ENCODE data around the gene HSPA9.

Gene HSPA9

DNA sequence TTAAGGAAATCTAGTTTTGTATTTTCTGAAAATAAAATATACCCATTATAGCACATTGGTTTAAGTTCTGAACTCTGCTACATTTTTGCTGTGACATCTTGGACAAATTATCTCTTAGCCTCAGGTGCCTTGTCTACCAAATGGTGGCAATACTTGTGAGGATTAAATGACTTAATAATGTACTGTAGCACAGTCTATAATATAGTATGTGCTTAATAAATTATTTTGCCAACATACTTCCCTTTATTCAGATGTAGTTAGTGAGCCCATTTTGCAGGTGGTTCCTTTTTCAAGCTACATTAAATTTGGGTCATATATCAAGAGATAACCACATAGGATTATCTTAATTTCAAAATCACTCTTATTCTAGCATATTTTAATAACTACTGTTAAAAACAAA is 35.4 kb downstream of the HSPA9 start:
- TF ChIP-seq, protein P1, sequence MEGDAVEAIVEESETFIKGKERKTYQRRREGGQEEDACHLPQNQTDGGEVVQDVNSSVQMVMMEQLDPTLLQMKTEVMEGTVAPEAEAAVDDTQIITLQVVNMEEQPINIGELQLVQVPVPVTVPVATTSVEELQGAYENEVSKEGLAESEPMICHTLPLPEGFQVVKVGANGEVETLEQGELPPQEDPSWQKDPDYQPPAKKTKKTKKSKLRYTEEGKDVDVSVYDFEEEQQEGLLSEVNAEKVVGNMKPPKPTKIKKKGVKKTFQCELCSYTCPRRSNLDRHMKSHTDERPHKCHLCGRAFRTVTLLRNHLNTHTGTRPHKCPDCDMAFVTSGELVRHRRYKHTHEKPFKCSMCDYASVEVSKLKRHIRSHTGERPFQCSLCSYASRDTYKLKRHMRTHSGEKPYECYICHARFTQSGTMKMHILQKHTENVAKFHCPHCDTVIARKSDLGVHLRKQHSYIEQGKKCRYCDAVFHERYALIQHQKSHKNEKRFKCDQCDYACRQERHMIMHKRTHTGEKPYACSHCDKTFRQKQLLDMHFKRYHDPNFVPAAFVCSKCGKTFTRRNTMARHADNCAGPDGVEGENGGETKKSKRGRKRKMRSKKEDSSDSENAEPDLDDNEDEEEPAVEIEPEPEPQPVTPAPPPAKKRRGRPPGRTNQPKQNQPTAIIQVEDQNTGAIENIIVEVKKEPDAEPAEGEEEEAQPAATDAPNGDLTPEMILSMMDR (IDR thresholded peaks at IDR 0.05; ENCODE audit: control extremely low read depth, extremely low read depth, low read depth, missing control alignments), result no peak
- DNase-seq (ENCODE audit: extremely low spot score), result no peak
- ChIA-PET POLR2A (interaction anchor here (1.9 kb wide), 1 partner anchor 13 kb away, joined by 4 read pairs; no protein-coding TSS in a partner anchor), CTCF (interaction anchor here (0.7 to 1.9 kb wide), 2 partner anchors 13 to 38 kb away, joined by 3 to 7 read pairs; no protein-coding TSS in a partner anchor)

DNA sequence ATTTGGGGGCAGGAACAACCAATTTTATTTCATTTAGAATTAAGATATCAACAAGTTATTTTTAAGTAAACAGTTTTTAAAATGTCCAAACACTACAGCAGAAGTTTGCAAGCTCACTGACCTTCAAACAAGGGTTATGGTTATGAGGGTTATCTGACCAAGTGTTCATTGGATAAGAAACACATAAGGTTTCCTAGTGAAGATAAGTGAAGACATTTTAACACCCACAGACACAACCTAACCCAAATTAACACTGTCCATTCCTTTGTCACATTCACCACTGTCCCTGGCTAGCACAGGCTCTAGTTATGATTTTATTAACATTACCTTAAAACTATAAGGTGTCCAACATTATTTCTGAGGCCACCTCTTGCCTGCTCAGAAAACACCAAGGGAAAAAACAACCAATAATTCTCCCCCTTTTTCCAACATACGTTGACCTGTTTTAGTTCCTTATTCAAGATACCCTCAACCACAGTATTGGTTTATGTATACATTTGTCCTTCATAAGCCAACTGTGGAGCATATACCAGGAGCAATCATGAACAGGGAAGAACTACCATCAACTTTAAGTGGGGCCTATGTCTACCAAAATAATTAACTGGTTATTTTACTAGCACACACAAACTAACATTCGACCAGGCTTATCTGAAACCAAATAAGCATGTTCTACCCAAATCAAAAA is 36.1 kb downstream of the HSPA9 start:
- ChIA-PET POLR2A (interaction anchor here (1.9 kb wide), 1 partner anchor 13 kb away, joined by 4 read pairs; no protein-coding TSS in a partner anchor), CTCF (interaction anchor here (0.7 to 1.9 kb wide), 3 partner anchors 9 to 37 kb away, joined by 3 to 7 read pairs (median 3); no protein-coding TSS in a partner anchor)
- TF ChIP-seq, protein P1 (IDR thresholded peaks at IDR 0.05; ENCODE audit: control extremely low read depth, extremely low read depth, low read depth, missing control alignments), result no peak
- DNase-seq (ENCODE audit: extremely low spot score), result no peak

GRCh38 chr5:138536665-138537315 is 38.4 kb downstream of the HSPA9 start:
- ChIA-PET CTCF (interaction anchor here (1.1 to 3.1 kb wide), 4 partner anchors 11 to 43 kb away, joined by 3 to 16 read pairs (median 7); no protein-coding TSS in a partner anchor), POLR2A (interaction anchor here (0.6 kb wide), 1 partner anchor 199 kb away, joined by 3 read pairs; the partner anchor contains the start of gene FAM53C)
- TF ChIP-seq, protein P1 (IDR thresholded peaks at IDR 0.05; ENCODE audit: control extremely low read depth, extremely low read depth, low read depth, missing control alignments), result no peak
- no peak for DNase-seq (ENCODE audit: extremely low spot score)

DNA sequence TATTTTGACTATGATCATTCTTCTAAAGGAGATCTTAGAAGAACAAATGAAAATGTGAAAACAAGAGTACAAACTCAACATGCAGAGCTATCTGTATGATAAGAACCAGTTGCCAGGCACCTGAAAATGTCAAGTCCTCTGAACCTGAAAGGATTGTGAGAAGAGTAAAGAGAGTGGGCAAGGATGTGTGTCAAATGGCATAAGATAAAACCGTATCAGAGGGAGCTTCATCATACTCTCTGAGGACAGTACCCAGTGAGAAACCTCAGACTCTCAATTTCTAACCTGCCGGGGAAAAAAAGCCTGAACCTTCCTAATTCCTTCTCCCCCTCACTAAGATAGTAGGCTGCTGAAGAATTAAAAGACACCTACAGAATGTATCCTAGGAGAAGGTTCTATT is 39.0 kb downstream of the HSPA9 start:
- DNase-seq (ENCODE audit: extremely low spot score), result no peak
- POLR2A ChIA-PET, result no interaction called here
- TF ChIP-seq, protein P1 (IDR thresholded peaks at IDR 0.05; ENCODE audit: control extremely low read depth, extremely low read depth, low read depth, missing control alignments), result no peak
- CTCF ChIA-PET, result interaction anchor here (1.1 to 3.1 kb wide), 4 partner anchors 10 to 43 kb away, joined by 3 to 16 read pairs (median 7); no protein-coding TSS in a partner anchor

DNA sequence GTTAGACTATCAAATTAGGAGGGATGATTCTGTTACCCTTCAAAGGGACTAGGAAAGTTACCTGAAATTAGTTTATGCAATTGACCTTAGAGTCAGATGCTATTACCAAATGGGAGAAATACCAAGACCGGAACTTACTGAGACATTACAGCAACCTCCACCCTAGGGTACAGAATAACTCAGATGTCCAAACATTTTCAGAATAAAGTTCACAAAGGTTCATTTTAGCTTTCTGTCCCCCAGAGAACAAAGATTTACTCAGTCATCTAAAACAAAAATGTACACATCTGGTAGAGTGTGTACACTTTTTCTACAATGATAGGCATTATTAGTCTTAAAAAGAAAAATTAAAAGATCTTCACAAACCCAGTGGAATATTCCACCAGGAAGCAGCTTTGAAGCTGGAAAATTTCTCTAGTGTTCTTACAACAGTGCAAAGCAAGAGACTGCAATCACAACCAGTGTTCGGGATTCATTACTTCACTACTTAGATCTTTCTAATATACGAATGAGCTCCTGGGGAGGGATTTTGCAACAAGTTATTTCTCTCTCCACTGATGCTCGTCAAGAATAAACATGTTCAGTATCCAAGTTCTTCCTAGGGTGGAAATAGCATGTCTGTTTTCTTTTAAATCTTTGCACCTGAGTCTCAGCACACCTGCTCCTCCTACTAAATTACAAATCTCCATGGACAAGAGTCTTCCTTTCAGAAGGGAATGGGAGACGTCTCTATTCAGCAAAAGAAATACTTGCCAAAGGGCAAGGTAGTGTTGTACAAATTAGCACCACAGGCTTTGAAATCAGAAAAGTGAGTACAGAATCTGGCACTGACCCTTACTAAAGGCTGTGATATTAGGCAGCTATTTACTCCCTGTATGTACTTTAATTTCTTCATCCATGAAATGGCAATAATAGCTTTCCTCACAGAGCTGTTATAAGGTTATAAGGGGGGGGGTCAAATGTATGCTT is 40.9 kb downstream of the HSPA9 start:
- no peak for DNase-seq (ENCODE audit: extremely low spot score)
- ChIA-PET POLR2A (interaction anchor here (0.7 to 1.4 kb wide), 3 partner anchors 9 to 225 kb away, joined by 4 to 5 read pairs (median 5); partner anchors contain the start of gene ETF1), CTCF (interaction anchor here (0.9 to 3.1 kb wide), 3 partner anchors 12 to 96 kb away, joined by 3 to 16 read pairs (median 3); partner anchors contain the start of gene REEP2)
- TF ChIP-seq, protein P1 (IDR thresholded peaks at IDR 0.05; ENCODE audit: control extremely low read depth, extremely low read depth, low read depth, missing control alignments), result no peak

All from GM10248 (cell line).